CD14-positive monocyte (primary cell): ENCODE results near the gene SLC6A11. TPM values are rescaled to one million over a fixed set of nuclear protein-coding genes. Genes with fewer than 3 reads are reported as not detected.

ENCODE experiments used
- DNase-seq, 3 donors: peaks; one replicate each; pipeline ENCODE4 v3.0.0-alpha.2; 2011 to 2022
- H2AFZ ChIP-seq: 2 replicates; pipeline ENCODE4 v1.6.0; 2012; ENCODE audit warnings: mild to moderate bottlenecking, low read depth, low read length, inconsistent platforms; ENCODE audit not compliant: insufficient read depth, poor library complexity, severe bottlenecking
- H3K27ac ChIP-seq, 2 donors: 1 replicate in 1 of 2; 2 replicates in 1 of 2; pipeline ENCODE4 v1.5.1; 2012 to 2013; ENCODE audit warnings: low read length in 2 of 2, control low read depth in 1 of 2, inconsistent platforms in 1 of 2, low read depth in 1 of 2, mild to moderate bottlenecking in 1 of 2
- H3K27me3 ChIP-seq, 2 donors: one replicate each; pipeline versions ENCODE4 v1.6.0 to v1.6.1; 2011 to 2013; ENCODE audit warnings: low read length in 2 of 2; ENCODE audit not compliant: control insufficient read depth in 2 of 2, insufficient read depth in 2 of 2
- H3K36me3 ChIP-seq, 2 donors: replicated peaks in 1 of 2; 1 replicate in 1 of 2; 2 replicates in 1 of 2; pipeline versions ENCODE4 v1.5.1 to v1.6.1; 2012 to 2013; ENCODE audit warnings: low read length in 2 of 2, control low read depth in 1 of 2, inconsistent platforms in 1 of 2, mild to moderate bottlenecking in 1 of 2; ENCODE audit not compliant: insufficient read depth in 2 of 2, control insufficient read depth in 1 of 2
- H3K4me1 ChIP-seq, 2 donors: 1 replicate in 1 of 2; 2 replicates in 1 of 2; pipeline versions ENCODE4 v1.5.1 to v1.6.1; 2012 to 2013; ENCODE audit warnings: low read length in 2 of 2, control low read depth in 1 of 2, inconsistent platforms in 1 of 2, mild to moderate bottlenecking in 1 of 2, moderate library complexity in 1 of 2; ENCODE audit not compliant: insufficient read depth in 2 of 2, control insufficient read depth in 1 of 2
- H3K4me2 ChIP-seq: replicated peaks from 2 replicates; pipeline ENCODE3; 2012; ENCODE audit warnings: low read length, moderate library complexity, mild to moderate bottlenecking; ENCODE audit not compliant: poor library complexity, severe bottlenecking; ENCODE audit errors: extremely low read depth
- H3K4me3 ChIP-seq, 3 experiments: fragments of 200-600 bp in 1 of 3; sonication (generic) in 1 of 3; replicated peaks in 1 of 3; 1 replicate in 2 of 3; 2 replicates in 1 of 3; pipeline ENCODE4 v1.5.1; 2011 to 2013; ENCODE audit warnings: low read length in 3 of 3, mild to moderate bottlenecking in 3 of 3, control low read depth in 2 of 3, low read depth in 2 of 3, inconsistent platforms in 1 of 3, moderate library complexity in 1 of 3
- H3K79me2 ChIP-seq: 2 replicates; pipeline ENCODE4 v1.6.0; 2012; ENCODE audit warnings: mild to moderate bottlenecking, control low read depth, inconsistent platforms, low read length, moderate library complexity; ENCODE audit not compliant: insufficient read depth
- H3K9ac ChIP-seq: 2 replicates; pipeline ENCODE4 v1.6.0; 2017; ENCODE audit warnings: low read length, mild to moderate bottlenecking; ENCODE audit not compliant: insufficient read depth, poor library complexity, severe bottlenecking
- H3K9me3 ChIP-seq, 2 donors: replicated peaks in 1 of 2; 1 replicate in 1 of 2; 2 replicates in 1 of 2; pipeline versions ENCODE4 v1.5.1 to v1.6.1; 2012 to 2013; ENCODE audit warnings: low read length in 2 of 2, control low read depth in 1 of 2; ENCODE audit not compliant: control insufficient read depth in 1 of 2, insufficient read depth in 1 of 2
- H4K20me1 ChIP-seq: 2 replicates; pipeline ENCODE4 v1.6.0; 2012; ENCODE audit warnings: mild to moderate bottlenecking, low read length, control low read depth, moderate library complexity; ENCODE audit not compliant: insufficient read depth
- H3K27ac Mint-ChIP-seq, 7 donors: one replicate each; pipeline ENCODE4 v1.8.0; 2020; ENCODE audit warnings: mild to moderate bottlenecking in 7 of 7, mixed read lengths in 7 of 7, moderate library complexity in 6 of 7, inconsistent platforms in 2 of 7
- H3K27me3 Mint-ChIP-seq, 3 donors: one replicate each; pipeline ENCODE4 v1.8.0; 2021 to 2022; ENCODE audit warnings: low read depth in 3 of 3, mild to moderate bottlenecking in 3 of 3, mixed read lengths in 3 of 3, moderate library complexity in 3 of 3, inconsistent platforms in 1 of 3
- H3K36me3 Mint-ChIP-seq, 2 donors: one replicate each; pipeline ENCODE4 v1.8.0; 2020; ENCODE audit warnings: mixed read lengths in 2 of 2, inconsistent platforms in 1 of 2, mild to moderate bottlenecking in 1 of 2
- H3K4me1 Mint-ChIP-seq: one replicate; pipeline ENCODE4 v1.8.0; 2020; ENCODE audit warnings: mild to moderate bottlenecking, mixed read lengths
- H3K4me3 Mint-ChIP-seq, 2 donors: one replicate each; pipeline ENCODE4 v1.8.0; 2020; ENCODE audit warnings: mild to moderate bottlenecking in 2 of 2, mixed read lengths in 2 of 2, moderate library complexity in 1 of 2
- H3K9me3 Mint-ChIP-seq, 7 donors: one replicate each; pipeline ENCODE4 v1.8.0; 2020 to 2022; ENCODE audit warnings: mixed read lengths in 7 of 7, mild to moderate bottlenecking in 6 of 7, moderate library complexity in 6 of 7, inconsistent platforms in 2 of 7
- CTCF ChIP-seq: fragments of 200-600 bp; IDR thresholded peaks from one replicate; pipeline ENCODE4 v1.8.0; 2022; ENCODE audit warnings: antibody characterized with exemption, mild to moderate bottlenecking
- WGBS: methylation state at CpG from one replicate; pipeline ENCODE4 v1.1.5; 2013; ENCODE audit warnings: missing lambda C conversion rate; ENCODE audit not compliant: insufficient coverage; 5-methylcytosine and 5-hydroxymethylcytosine counted together
- intact Hi-C, 2 donors: fragments of 100-400 bp; cut with micrococcal nuclease; formaldehyde crosslinking; loops; one replicate each; pipeline versions ENCODE4 v1.15.0 to v1.15.1; 2023
- polyA plus RNA-seq, 3 donors: library from polyadenylated mRNA; depleted of rRNA in 1 of 3; unstranded in 2 of 3; stranded (reverse) in 1 of 3; fragments of 300-500 nt in 2 of 3; fragments of >200 nt in 1 of 3; fragmentation: Illumina TruSeq in 2 of 3; gene quantifications; 1 replicate in 2 of 3; 2 replicates in 1 of 3; pipeline ENCODE4 v1.2.3, GENCODE V29; 2012 to 2021

The SLC6A11 gene
- polyA plus RNA-seq, 3 donors, result not detected

- H3K36me3 ChIP-seq, result no peaks in the 10 kb centered on the region
- peak overlapping the region; percentile 24 for H2AFZ ChIP-seq
- no peaks in the 10 kb centered on the region for H3K79me2 ChIP-seq
- H3K4me3 ChIP-seq, result peak overlapping the region in 1 of 3 experiments; percentile 32
- WGBS, result 20% methylated on average over 1 of the region's 4 CpGs
- Mint-ChIP-seq H3K9me3 (no peaks in the 10 kb centered on the region), H3K4me1 (peaks cover 27% of the 10 kb centered on the region), H3K4me3 (peak overlapping the region in 1 of 2 donors; percentile 56), H3K27me3 (peaks cover 0 to 3% (median 0%) of the 10 kb centered on the region in 3 donors), H3K36me3 (no peaks in the 10 kb centered on the region), H3K27ac (peak overlapping the region in 6 of 7 donors; percentile 18 to 77 (median 64))
- H3K27me3 ChIP-seq, result no peaks in the 10 kb centered on the region
- no peak for TF ChIP-seq CTCF
- peak overlapping the region in 1 of 2 donors; percentile 36 for H3K27ac ChIP-seq
- DNase-seq, result no peak
- peak overlapping the region; percentile 43 for H3K4me2 ChIP-seq
- no peaks in the 10 kb centered on the region for H4K20me1 ChIP-seq
- no peak overlapping the region for H3K9ac ChIP-seq
- H3K9me3 ChIP-seq, result no peaks in the 10 kb centered on the region
- intact Hi-C loops, result no loop called here
- H3K4me1 ChIP-seq, result peaks cover 24 to 29% of the 10 kb centered on the region in 2 donors
Observed at GRCh38 chr3:10846657-10846975, 30.6 kb downstream of the SLC6A11 start.

DNA sequence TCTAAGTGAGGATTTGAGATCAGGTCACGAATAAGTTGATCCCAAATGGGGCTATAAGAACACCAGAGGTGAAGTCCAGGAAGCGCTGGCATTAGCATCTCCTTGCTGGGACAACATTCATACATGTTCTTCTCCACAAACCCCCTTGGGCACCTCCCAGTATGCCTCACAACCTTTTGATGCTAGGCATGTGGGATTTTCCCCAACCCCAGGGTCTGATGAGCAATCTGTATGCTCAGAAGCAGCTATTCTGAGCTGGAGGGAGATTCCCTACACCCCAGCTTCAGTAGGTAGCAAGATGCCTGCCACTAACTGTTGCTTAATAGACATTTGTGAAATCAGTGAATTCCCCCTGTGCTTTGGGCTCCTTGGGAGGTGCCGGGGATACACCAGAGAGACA is 32.2 kb downstream of the SLC6A11 start:
- H3K27me3 ChIP-seq, result no peaks in the 10 kb centered on the region
- Mint-ChIP-seq H3K4me1 (peaks cover 26% of the 10 kb centered on the region), H3K27me3 (peaks cover 0 to 5% (median 2%) of the 10 kb centered on the region in 3 donors), H3K9me3 (no peaks in the 10 kb centered on the region), H3K36me3 (no peaks in the 10 kb centered on the region), H3K4me3 (no peak overlapping the region), H3K27ac (no peak overlapping the region)
- no peak overlapping the region for H2AFZ ChIP-seq
- H3K9ac ChIP-seq, result no peak overlapping the region
- no peak overlapping the region for H3K4me3 ChIP-seq
- no peaks in the 10 kb centered on the region for H3K36me3 ChIP-seq
- H4K20me1 ChIP-seq, result no peaks in the 10 kb centered on the region
- peaks cover 24 to 29% of the 10 kb centered on the region in 2 donors for H3K4me1 ChIP-seq
- TF ChIP-seq CTCF, result no peak
- H3K79me2 ChIP-seq, result no peaks in the 10 kb centered on the region
- WGBS, result no CpG with 5 or more reads among the region's 3 CpGs
- no peak overlapping the region for H3K27ac ChIP-seq
- peak in 1 of 3 donors; percentile 14 for DNase-seq
- intact Hi-C loops, result no loop called here
- H3K4me2 ChIP-seq, result no peak overlapping the region
- no peaks in the 10 kb centered on the region for H3K9me3 ChIP-seq
